Endothelial cell of umbilical vein (primary cell): ENCODE data around the gene VAMP2. TPM values are rescaled to one million over a fixed set of nuclear protein-coding genes. Genes with fewer than 3 reads are reported as not detected.

Experiments used
- BruUV-seq: library from RNA; stranded (reverse); fragments of 400-500 nt; replicated peaks from 2 replicates; lab custom pipeline; 2021; lab: Mats Ljungman, UMichigan
- CTCF ChIA-PET: fragments of 300-600, 350-600 bp; sonication (Branson Sonifier 250); formaldehyde crosslinking; loops from one replicate; lab custom pipeline; 2021; ENCODE audit warnings: antibody characterized with exemption, inconsistent platforms; lab: Charles Lee
- POLR2A ChIA-PET: fragments of 300-600, 350-600 bp; sonication (Branson Sonifier 250); formaldehyde crosslinking; loops from one replicate; lab custom pipeline; 2021; ENCODE audit warnings: antibody characterized with exemption, inconsistent platforms; lab: Charles Lee
- DNase-seq: peaks from one replicate; pipeline ENCODE4 v3.0.0-alpha.2; 2011; ENCODE audit warnings: low read depth, low spot score
- FAIRE-seq: peaks from 2 replicates; lab custom pipeline; 2011; peaks lifted over from hg19 to GRCh38; lab: Jason Lieb, UNC
- H2AFZ ChIP-seq: 2 replicates; pipeline ENCODE4 v1.6.0; 2012; ENCODE audit warnings: low read depth, low read length, control low read depth, inconsistent platforms
- H3K27ac ChIP-seq: 2 replicates; pipeline ENCODE4 v1.5.1; 2011; ENCODE audit warnings: low read depth, mild to moderate bottlenecking, control low read depth, low read length, moderate library complexity; ENCODE audit not compliant: insufficient read depth
- H3K27me3 ChIP-seq, 2 experiments: 2 replicates each; pipeline versions ENCODE4 v1.6.0 to v1.6.1; 2011; ENCODE audit warnings: low read length in 2 of 2, mixed read lengths in 1 of 2; ENCODE audit not compliant: control insufficient read depth in 2 of 2, insufficient read depth in 2 of 2
- H3K36me3 ChIP-seq, 2 experiments: 2 replicates in 1 of 2; 3 replicates in 1 of 2; pipeline ENCODE4 v1.5.1; 2011; ENCODE audit warnings: low read length in 2 of 2, mild to moderate bottlenecking in 1 of 2, moderate library complexity in 1 of 2; ENCODE audit not compliant: control insufficient read depth in 2 of 2, insufficient read depth in 2 of 2; ENCODE audit errors: extremely low read depth in 1 of 2
- H3K4me1 ChIP-seq: 3 replicates; pipeline ENCODE4 v1.5.1; 2011; ENCODE audit warnings: mild to moderate bottlenecking, low read length; ENCODE audit not compliant: control insufficient read depth, insufficient read depth; ENCODE audit errors: extremely low read depth
- H3K4me2 ChIP-seq: 2 replicates; pipeline ENCODE4 v1.6.1; 2011; ENCODE audit warnings: low read length, control low read depth, mixed read lengths; ENCODE audit not compliant: insufficient read depth
- H3K4me3 ChIP-seq, 3 experiments: fragments of 200-600 bp in 1 of 3; sonication (generic), shearing (Covaris generic) in 1 of 3; replicated peaks in 1 of 3; 2 replicates each; pipeline ENCODE4 v1.5.1; 2011 to 2016; ENCODE audit warnings: control low read depth in 3 of 3, low read length in 3 of 3, mild to moderate bottlenecking in 2 of 3, inconsistent platforms in 1 of 3, low read depth in 1 of 3, moderate library complexity in 1 of 3; ENCODE audit not compliant: insufficient read depth in 1 of 3
- H3K79me2 ChIP-seq: 2 replicates; pipeline ENCODE4 v1.6.0; 2012; ENCODE audit warnings: low read length, inconsistent platforms; ENCODE audit not compliant: control insufficient read depth, insufficient read depth
- H3K9ac ChIP-seq: replicated peaks from 2 replicates; pipeline ENCODE3; 2011; ENCODE audit warnings: low read length, control low read depth; ENCODE audit not compliant: insufficient read depth; ENCODE audit errors: extremely low read depth
- H3K9me1 ChIP-seq: replicated peaks from 3 replicates; pipeline ENCODE4 v1.6.0; 2011; ENCODE audit warnings: mild to moderate bottlenecking, low read length; ENCODE audit not compliant: control insufficient read depth, insufficient read depth; ENCODE audit errors: extremely low read depth
- H3K9me3 ChIP-seq: replicated peaks from 2 replicates; pipeline ENCODE4 v1.5.1; 2012; ENCODE audit warnings: low read length, inconsistent platforms; ENCODE audit not compliant: control insufficient read depth, insufficient read depth
- H4K20me1 ChIP-seq: replicated peaks from 2 replicates; pipeline ENCODE3; 2011; ENCODE audit warnings: mild to moderate bottlenecking, low read length; ENCODE audit not compliant: control insufficient read depth, insufficient read depth; ENCODE audit errors: extremely low read depth
- EZH2 ChIP-seq: IDR thresholded peaks from 2 replicates; pipeline ENCODE4 v1.6.1; 2012; ENCODE audit warnings: borderline replicate concordance, low read depth, mild to moderate bottlenecking, moderate library complexity, low read length, inconsistent platforms; ENCODE audit not compliant: severe bottlenecking
- dilution Hi-C: fragments of 300-500 bp; cut with MboI; formaldehyde crosslinking; loops from one replicate; pipeline ENCODE4 v1.15.0; 2019; ENCODE audit warnings: low sequenced_read_pairs; ENCODE audit not compliant: extremely low pct_ligation_motif_present
- intact Hi-C: fragments of 100-400 bp; cut with micrococcal nuclease; formaldehyde crosslinking; loops from one replicate; pipeline ENCODE4 v1.10.0; 2022
- polyA plus RNA-seq, 4 experiments: library from polyadenylated mRNA; depleted of rRNA in 3 of 4; stranded (reverse) in 3 of 4; unstranded in 1 of 4; fragments of >200 nt; gene quantifications; 2 replicates each; pipeline versions ENCODE4 v1.2.1 to v1.2.3, GENCODE V29; 2011 to 2012; ENCODE audit warnings: missing spikeins in 1 of 4
- total RNA-seq: library from RNA; stranded (reverse); gene quantifications from 2 replicates; pipeline ENCODE4 v1.2.3, GENCODE V29; 2021
- TF ChIP-seq, protein P1 (sequence below), 2 donors: IDR thresholded peaks; 1 replicate in 1 of 2; 2 replicates in 1 of 2; pipeline ENCODE4 v1.5.1; 2011; ENCODE audit warnings: low read length in 2 of 2, mild to moderate bottlenecking in 2 of 2, moderate library complexity in 2 of 2, control low read depth in 1 of 2, inconsistent platforms in 1 of 2, low read depth in 1 of 2; ENCODE audit not compliant: insufficient read depth in 1 of 2; ENCODE audit errors: extremely low read depth in 1 of 2

Gene VAMP2
- total and polyA plus RNA-seq, 2 donors (not counting 3 experiments of a cell fraction or from before 2014, with no cell fraction given) = 35.9 to 38.0 TPM

DNA sequence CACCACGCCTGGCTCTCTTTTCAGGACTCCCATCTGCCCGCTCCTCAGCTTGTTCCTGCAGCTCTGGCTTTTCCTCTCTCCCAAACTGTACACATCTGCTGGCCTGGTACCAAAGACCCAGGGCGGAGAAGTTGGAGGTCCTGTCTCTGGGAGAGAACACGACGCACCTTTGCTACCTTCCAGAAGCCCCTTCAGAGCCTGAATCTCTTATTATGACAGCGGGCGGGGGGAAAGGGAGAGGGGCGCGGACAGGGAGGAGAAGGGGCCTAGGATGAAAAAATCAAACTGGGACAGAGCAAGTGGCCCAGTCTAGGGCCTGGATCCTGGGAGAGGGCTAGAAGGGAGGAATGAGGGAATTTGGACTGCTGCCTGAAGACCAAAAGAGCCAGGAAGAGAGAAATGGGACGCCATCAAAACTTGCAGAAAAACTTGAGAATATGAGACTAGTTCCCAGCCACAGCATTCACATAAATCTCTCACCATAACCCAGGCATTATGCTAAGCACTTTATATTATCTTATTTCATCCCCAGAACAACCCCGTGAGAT lies 8.1 kb downstream of the VAMP2 start:
- ChIA-PET CTCF (interaction anchor here (0.6 to 2.0 kb wide), 4 partner anchors 13 to 36 kb away, joined by 3 to 11 read pairs (median 3); no protein-coding TSS in a partner anchor), POLR2A (interaction anchor here (1.8 kb wide), 1 partner anchor 19 kb away, joined by 17 read pairs; no protein-coding TSS in a partner anchor)
- H3K4me1 ChIP-seq = peaks cover 48% of the 10 kb centered on the region
- no peak for TF ChIP-seq EZH2
- TF ChIP-seq, protein P1, sequence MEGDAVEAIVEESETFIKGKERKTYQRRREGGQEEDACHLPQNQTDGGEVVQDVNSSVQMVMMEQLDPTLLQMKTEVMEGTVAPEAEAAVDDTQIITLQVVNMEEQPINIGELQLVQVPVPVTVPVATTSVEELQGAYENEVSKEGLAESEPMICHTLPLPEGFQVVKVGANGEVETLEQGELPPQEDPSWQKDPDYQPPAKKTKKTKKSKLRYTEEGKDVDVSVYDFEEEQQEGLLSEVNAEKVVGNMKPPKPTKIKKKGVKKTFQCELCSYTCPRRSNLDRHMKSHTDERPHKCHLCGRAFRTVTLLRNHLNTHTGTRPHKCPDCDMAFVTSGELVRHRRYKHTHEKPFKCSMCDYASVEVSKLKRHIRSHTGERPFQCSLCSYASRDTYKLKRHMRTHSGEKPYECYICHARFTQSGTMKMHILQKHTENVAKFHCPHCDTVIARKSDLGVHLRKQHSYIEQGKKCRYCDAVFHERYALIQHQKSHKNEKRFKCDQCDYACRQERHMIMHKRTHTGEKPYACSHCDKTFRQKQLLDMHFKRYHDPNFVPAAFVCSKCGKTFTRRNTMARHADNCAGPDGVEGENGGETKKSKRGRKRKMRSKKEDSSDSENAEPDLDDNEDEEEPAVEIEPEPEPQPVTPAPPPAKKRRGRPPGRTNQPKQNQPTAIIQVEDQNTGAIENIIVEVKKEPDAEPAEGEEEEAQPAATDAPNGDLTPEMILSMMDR (IDR thresholded peaks at IDR 0.05; ENCODE audit: extremely low read depth in 1 of 2, insufficient read depth in 1 of 2, low read depth in 1 of 2, low read length in 2 of 2) = no peak
- H3K9me1 ChIP-seq = no peaks in the 10 kb centered on the region
- dilution Hi-C loops = no loop called here
- H3K9ac ChIP-seq = peak overlapping the region; percentile 68
- H3K36me3 ChIP-seq = peaks cover 0 to 6% of the 10 kb centered on the region in 2 experiments
- no peaks in the 10 kb centered on the region for H3K27me3 ChIP-seq
- H4K20me1 ChIP-seq = no peaks in the 10 kb centered on the region
- H2AFZ ChIP-seq = no peak overlapping the region
- no peak overlapping the region for H3K4me3 ChIP-seq
- DNase-seq (no peak), FAIRE-seq (no peak)
- no TSS peak for BruUV-seq
- intact Hi-C loops = loop anchor here (1.0 kb wide), 2 partner anchors 35 to 267 kb away; no protein-coding TSS in a partner anchor
- no peaks in the 10 kb centered on the region for H3K9me3 ChIP-seq
- H3K79me2 ChIP-seq = peaks cover 8% of the 10 kb centered on the region
- H3K4me2 ChIP-seq = peak overlapping the region; percentile 9
- peak overlapping the region; percentile 99 for H3K27ac ChIP-seq
